Stomach smooth muscle (tissue), 2 donors: ENCODE results near the gene ACTN1.
"Not testable (repeated sequence)": the region's sequence is repeated elsewhere in the genome, so short reads cannot be mapped to it uniquely, and the experiment has no call there.

Source experiments
- H3K27ac ChIP-seq: one replicate; pipeline ENCODE4 v1.7.0; 2013; ENCODE audit warnings: mild to moderate bottlenecking, low read length, inconsistent platforms
- H3K27me3 ChIP-seq, 2 donors: one replicate each; pipeline ENCODE4 v1.7.0; 2013; ENCODE audit warnings: low read length in 2 of 2; ENCODE audit not compliant: insufficient read depth in 2 of 2, control insufficient read depth in 1 of 2
- H3K36me3 ChIP-seq, 2 donors: one replicate each; pipeline ENCODE4 v1.7.0; 2013; ENCODE audit warnings: low read length in 2 of 2; ENCODE audit not compliant: control insufficient read depth in 2 of 2, insufficient read depth in 2 of 2
- H3K4me1 ChIP-seq: one replicate; pipeline ENCODE4 v1.7.0; 2013; ENCODE audit warnings: low read length; ENCODE audit not compliant: control insufficient read depth, insufficient read depth
- H3K4me3 ChIP-seq, 2 donors: one replicate each; pipeline ENCODE4 v1.7.0; 2013; ENCODE audit warnings: low read length in 2 of 2
- H3K9ac ChIP-seq, 2 donors: one replicate each; pipeline ENCODE4 v1.7.0; 2013; ENCODE audit warnings: low read length in 2 of 2, mild to moderate bottlenecking in 1 of 2
- H3K9me3 ChIP-seq, 2 donors: one replicate each; pipeline ENCODE4 v1.7.0; 2013; ENCODE audit warnings: low read length in 2 of 2; ENCODE audit not compliant: control insufficient read depth in 2 of 2
- donor health status: healthy.
- donor health status: Pancreatic carcinoma.

Gene ACTN1

DNA sequence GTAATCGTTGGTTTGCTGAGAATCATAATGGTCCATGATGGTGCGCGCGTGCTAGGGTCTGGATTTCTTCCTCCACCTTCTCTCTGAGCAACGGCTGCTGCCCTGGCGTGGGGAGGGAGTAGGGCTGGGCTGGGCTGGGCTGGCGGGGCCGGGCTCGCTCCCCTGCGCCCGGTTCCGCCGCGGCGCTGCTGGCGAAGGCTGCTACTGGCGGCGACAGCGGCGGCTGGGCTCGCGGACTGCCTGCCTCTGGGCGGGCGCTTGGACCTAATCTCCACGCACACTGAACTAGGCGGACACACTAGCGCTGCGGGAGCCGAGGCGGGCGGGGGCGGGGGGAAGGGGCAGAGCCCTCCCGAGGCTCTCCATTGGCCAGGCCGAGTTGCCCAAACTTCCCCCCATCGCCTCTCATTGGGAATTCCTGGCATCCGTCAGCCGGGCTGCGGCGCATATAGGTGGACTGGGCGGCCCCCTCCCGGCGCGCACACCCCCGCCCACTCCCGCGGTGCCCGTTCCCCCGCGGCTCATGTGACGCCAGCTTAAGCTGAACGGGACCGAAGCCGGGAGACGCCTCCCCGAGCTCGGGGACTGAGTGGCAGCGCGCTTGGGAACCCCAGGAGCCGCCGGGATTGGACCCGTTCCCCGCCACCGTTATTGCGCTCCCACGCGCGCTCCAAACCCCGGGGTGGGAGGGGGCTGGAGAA is at the start of gene ACTN1:
Gene ACTN1, minus strand, starts transcription at position 282 of the 701 bp plus-strand sequence. Its CDS starts 246 bp downstream, at position 36.
- Histone ChIP-seq H3K27me3 (no peaks in the 10 kb centered on the region), H3K9ac (peak within 1 kb of the TSS; percentile 99 to 100), H3K9me3 (no peaks in the 10 kb centered on the region), H3K4me1 (peaks cover 46% of the 10 kb centered on the region), H3K4me3 (peak within 1 kb of the TSS; percentile 96 to 98), H3K27ac (peak within 1 kb of the TSS; percentile 100), H3K36me3 (peaks cover 10 to 22% of the 10 kb centered on the region in 2 donors)

DNA sequence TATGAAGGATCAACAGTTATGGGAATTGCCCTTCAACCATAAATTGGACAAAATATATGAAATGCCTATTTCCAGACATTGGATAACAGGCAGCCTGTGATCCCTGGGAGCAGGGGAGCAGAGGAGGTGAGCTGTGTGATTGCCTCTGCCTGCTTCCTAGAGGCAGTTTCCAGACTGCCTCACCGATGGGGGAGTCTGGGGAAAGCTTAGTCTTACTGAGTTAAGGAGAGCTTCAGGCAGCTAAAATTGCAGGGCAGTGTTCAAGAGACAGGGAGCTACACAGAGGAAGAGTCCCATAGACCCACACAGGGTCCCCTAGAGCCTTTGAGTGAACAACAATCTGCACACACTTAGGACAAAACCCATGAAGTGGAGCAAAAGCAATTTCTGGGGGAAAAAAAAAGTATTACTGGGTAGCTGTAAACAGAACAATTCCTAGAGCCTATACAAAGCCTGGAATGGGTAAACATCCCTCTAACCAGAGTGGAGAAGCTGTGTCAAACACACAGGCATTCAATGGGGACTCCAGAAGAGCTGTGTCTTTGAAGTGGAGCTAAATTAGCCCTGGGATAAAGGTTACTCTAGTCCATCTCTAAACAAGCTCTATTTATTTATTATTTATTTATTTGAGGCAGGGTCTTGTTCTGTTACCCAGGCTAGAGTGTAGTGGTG is 48.3 kb upstream of the ACTN1 start:
- H3K4me3 ChIP-seq: no peak overlapping the region
- no peak overlapping the region for H3K27ac ChIP-seq
- no peaks in the 10 kb centered on the region for H3K4me1 ChIP-seq
- H3K27me3 ChIP-seq: no peaks in the 10 kb centered on the region
- no peaks in the 10 kb centered on the region for H3K36me3 ChIP-seq
- H3K9ac ChIP-seq: no peak overlapping the region
- no peaks in the 10 kb centered on the region for H3K9me3 ChIP-seq

GRCh38 chr14:69023035-69023434 is 43.9 kb upstream of the ACTN1 start:
- no peaks in the 10 kb centered on the region for H3K36me3 ChIP-seq
- H3K27me3 ChIP-seq: no peaks in the 10 kb centered on the region
- no peak overlapping the region for H3K9ac ChIP-seq
- H3K9me3 ChIP-seq: no peaks in the 10 kb centered on the region
- H3K4me3 ChIP-seq: no peak overlapping the region
- H3K27ac ChIP-seq: no peak overlapping the region
- H3K4me1 ChIP-seq: no peaks in the 10 kb centered on the region

- H3K4me3 ChIP-seq, H3K36me3 ChIP-seq, H3K9me3 ChIP-seq, H3K27me3 ChIP-seq, H3K4me1 ChIP-seq, H3K9ac ChIP-seq, H3K27ac ChIP-seq: not testable (repeated sequence)
Observed at GRCh38 chr14:69022093-69022492, 43.0 kb upstream of the ACTN1 start.

- H3K4me3 ChIP-seq: no peak overlapping the region
- H3K9ac ChIP-seq: no peak overlapping the region
- H3K27me3 ChIP-seq: no peaks in the 10 kb centered on the region
- H3K36me3 ChIP-seq: no peaks in the 10 kb centered on the region
- H3K27ac ChIP-seq: no peak overlapping the region
- H3K9me3 ChIP-seq: no peaks in the 10 kb centered on the region
- H3K4me1 ChIP-seq: peaks cover 2% of the 10 kb centered on the region
Observed at GRCh38 chr14:69017706-69018105, 38.6 kb upstream of the ACTN1 start.

- H3K4me1 ChIP-seq: peaks cover 2% of the 10 kb centered on the region
- no peaks in the 10 kb centered on the region for H3K9me3 ChIP-seq
- no peaks in the 10 kb centered on the region for H3K36me3 ChIP-seq
- no peak overlapping the region for H3K4me3 ChIP-seq
- H3K9ac ChIP-seq: no peak overlapping the region
- H3K27ac ChIP-seq: no peak overlapping the region
- no peaks in the 10 kb centered on the region for H3K27me3 ChIP-seq
Observed at GRCh38 chr14:69014829-69015259, 35.7 kb upstream of the ACTN1 start.

GRCh38 chr14:69013943-69014782 is 35.1 kb upstream of the ACTN1 start:
- H3K9me3 ChIP-seq: no peaks in the 10 kb centered on the region
- H3K27me3 ChIP-seq: no peaks in the 10 kb centered on the region
- no peaks in the 10 kb centered on the region for H3K36me3 ChIP-seq
- H3K27ac ChIP-seq: no peak overlapping the region
- H3K4me1 ChIP-seq: peaks cover 2% of the 10 kb centered on the region
- no peak overlapping the region for H3K9ac ChIP-seq
- no peak overlapping the region for H3K4me3 ChIP-seq

DNA sequence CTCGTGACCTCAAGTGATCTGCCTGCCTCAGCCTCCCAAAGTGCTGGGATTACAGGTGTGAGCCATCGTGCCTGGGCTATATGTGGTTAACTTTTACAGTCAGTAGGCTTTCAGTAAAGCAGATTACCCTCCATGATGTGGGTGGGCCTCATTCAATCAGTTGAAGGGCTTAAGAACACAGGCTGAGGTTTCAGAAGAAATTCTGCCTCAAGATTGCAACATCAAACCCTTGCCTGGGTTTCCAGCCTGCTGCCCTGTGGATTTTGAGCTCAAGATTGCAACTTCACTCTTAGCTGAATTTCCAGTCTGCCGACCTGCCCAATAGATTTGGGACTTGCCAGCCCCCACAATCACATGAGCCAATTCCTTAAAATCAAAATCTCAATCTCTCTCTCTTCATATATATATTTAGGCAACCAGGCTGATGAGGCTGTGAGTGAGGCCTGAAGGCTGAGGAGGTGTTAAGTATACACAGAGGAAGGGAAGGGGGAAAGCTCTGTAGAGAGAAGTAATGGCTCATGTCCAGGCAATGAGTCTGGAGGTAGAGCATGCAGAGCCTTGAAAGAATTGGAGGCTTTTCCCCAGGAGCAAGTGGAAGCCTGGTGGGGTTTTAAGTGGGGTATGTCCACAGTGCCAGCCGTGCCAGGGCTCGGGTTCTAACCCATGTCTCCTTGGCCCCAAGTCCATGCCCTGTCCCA is 33.3 kb upstream of the ACTN1 start:
- no peak overlapping the region for H3K4me3 ChIP-seq
- no peaks in the 10 kb centered on the region for H3K27me3 ChIP-seq
- no peak overlapping the region for H3K9ac ChIP-seq
- peaks cover 2% of the 10 kb centered on the region for H3K4me1 ChIP-seq
- no peak overlapping the region for H3K27ac ChIP-seq
- no peaks in the 10 kb centered on the region for H3K9me3 ChIP-seq
- no peaks in the 10 kb centered on the region for H3K36me3 ChIP-seq

GRCh38 chr14:69010648-69011047 is 31.5 kb upstream of the ACTN1 start:
- Histone ChIP-seq H3K9me3 (no peaks in the 10 kb centered on the region), H3K27ac (no peak overlapping the region), H3K36me3 (no peaks in the 10 kb centered on the region), H3K4me1 (peaks cover 7% of the 10 kb centered on the region), H3K27me3 (no peaks in the 10 kb centered on the region), H3K9ac (no peak overlapping the region), H3K4me3 (no peak overlapping the region)

- peaks cover 19% of the 10 kb centered on the region for H3K4me1 ChIP-seq
- H3K27ac ChIP-seq: peak overlapping the region; percentile 24
- no peaks in the 10 kb centered on the region for H3K36me3 ChIP-seq
- no peaks in the 10 kb centered on the region for H3K27me3 ChIP-seq
- peak overlapping the region in 1 of 2 donors; percentile 45 for H3K9ac ChIP-seq
- no peak overlapping the region for H3K4me3 ChIP-seq
- H3K9me3 ChIP-seq: no peaks in the 10 kb centered on the region
Observed at GRCh38 chr14:69008421-69008884, 29.4 kb upstream of the ACTN1 start.
